Measurements from ENCODE around the gene JUP.

The JUP gene

DNA sequence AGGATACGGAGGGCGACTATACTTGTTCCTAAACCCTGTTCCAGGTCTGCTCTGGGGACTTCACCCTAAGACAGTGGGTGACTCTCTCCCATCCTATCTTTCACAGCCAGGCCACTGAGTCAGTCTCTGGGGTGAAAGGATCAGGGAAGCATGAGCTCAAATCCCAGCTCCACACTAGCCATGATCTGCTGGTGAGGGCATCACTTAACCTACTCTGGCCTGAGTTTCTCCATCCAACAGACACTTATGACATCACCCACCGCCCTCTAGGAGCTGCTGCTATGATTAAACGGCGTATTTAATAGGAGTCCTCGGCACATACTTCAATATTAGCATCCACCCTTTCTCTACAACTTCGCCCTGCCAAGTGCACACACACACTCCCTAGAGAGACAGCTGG is 64.3 kb downstream of the JUP start:
- no peak for DNase-seq
- H3K4me3 ChIP-seq: no peak overlapping the region
- TF ChIP-seq, protein P1, sequence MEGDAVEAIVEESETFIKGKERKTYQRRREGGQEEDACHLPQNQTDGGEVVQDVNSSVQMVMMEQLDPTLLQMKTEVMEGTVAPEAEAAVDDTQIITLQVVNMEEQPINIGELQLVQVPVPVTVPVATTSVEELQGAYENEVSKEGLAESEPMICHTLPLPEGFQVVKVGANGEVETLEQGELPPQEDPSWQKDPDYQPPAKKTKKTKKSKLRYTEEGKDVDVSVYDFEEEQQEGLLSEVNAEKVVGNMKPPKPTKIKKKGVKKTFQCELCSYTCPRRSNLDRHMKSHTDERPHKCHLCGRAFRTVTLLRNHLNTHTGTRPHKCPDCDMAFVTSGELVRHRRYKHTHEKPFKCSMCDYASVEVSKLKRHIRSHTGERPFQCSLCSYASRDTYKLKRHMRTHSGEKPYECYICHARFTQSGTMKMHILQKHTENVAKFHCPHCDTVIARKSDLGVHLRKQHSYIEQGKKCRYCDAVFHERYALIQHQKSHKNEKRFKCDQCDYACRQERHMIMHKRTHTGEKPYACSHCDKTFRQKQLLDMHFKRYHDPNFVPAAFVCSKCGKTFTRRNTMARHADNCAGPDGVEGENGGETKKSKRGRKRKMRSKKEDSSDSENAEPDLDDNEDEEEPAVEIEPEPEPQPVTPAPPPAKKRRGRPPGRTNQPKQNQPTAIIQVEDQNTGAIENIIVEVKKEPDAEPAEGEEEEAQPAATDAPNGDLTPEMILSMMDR (IDR thresholded peaks at IDR 0.05): no peak
- H3K9me3 ChIP-seq: peaks cover 0 to 4% (median 0%) of the 10 kb centered on the region in 3 donors
- peaks cover 0 to 39% of the 10 kb centered on the region in 2 donors for H3K27me3 ChIP-seq
- intact Hi-C loops (cut with DNase I; ENCODE audit: low total_unique reads): no loop called here
- no peak overlapping the region for H3K27ac ChIP-seq
- H3K4me1 ChIP-seq: no peaks in the 10 kb centered on the region
- H3K36me3 ChIP-seq: no peaks in the 10 kb centered on the region

DNA sequence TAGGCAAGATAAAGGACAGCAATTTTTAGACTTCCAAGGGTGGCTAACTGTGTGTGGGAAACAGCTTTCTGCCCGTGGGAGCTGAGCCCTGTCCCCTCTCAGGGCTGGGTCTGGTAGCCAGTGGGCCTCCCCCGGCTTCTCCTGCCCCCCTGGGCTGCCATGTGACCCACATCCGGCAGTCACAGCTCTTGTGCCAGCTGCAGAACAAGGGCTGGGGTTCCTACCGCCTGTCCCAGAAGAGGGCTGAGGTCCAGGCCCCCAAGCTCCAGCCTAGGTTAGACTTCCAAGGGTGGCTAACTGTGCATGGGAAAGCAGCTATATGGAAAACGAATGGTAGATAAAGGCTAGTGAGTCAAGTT is 68.2 kb downstream of the JUP start:
- intact Hi-C loops (cut with DNase I; ENCODE audit: low total_unique reads): no loop called here
- peaks cover 0 to 4% (median 0%) of the 10 kb centered on the region in 3 donors for H3K9me3 ChIP-seq
- no peaks in the 10 kb centered on the region for H3K4me1 ChIP-seq
- H3K27ac ChIP-seq: no peak overlapping the region
- TF ChIP-seq, protein P1 (IDR thresholded peaks at IDR 0.05): no peak
- DNase-seq: no peak
- H3K4me3 ChIP-seq: no peak overlapping the region
- peaks cover 0 to 22% of the 10 kb centered on the region in 2 donors for H3K27me3 ChIP-seq
- H3K36me3 ChIP-seq: no peaks in the 10 kb centered on the region

- no peak overlapping the region for H3K27ac ChIP-seq
- no peak for DNase-seq
Measured at GRCh38 chr17:41717408-41718286, 68.9 kb downstream of the JUP start.

DNA sequence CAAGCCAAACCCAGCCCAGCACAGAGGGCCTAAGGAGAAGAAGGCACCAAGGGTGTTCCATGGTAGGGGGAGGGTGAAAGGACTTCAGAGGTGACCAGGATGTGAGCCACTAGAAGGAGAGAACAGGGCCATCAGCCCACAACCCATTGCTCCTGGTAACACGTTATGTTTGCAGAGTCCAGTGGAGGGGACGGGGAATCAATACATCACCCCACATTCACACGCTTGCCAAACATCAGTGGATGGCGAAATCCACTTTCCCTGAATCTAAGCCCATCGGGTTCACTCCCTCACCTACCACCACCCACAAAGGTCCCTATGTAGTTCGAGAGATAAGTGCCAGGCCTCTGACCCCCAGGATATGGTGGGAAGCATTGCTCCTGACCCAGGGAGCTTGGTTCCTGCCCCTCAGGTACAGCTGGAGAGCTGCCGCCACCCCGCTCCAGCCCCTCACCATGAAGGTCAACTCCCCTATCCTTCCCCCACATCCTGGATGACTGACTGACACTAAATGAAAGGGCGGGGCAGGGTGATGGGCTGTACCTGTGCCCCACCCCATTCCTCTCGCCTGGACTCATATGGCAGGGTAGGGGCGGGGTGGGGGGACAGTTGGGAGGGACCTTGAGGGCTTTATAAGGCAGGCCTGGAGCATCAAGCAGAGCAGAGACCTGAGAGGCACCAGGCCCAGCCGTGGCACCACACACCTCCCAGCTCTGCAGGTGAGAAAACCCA is 74.7 kb downstream of the JUP start, which contains the start of gene GAST:
GAST (plus strand) TSS at position 663 of the 732 bp plus-strand sequence. CDS start 3,106 bp downstream, outside the sequence.
- Histone ChIP-seq H3K27me3 (peaks cover 0 to 24% of the 10 kb centered on the region in 2 donors), H3K4me1 (no peaks in the 10 kb centered on the region), H3K4me3 (no peak within 1 kb of the TSS), H3K9me3 (no peaks in the 10 kb centered on the region), H3K27ac (no peak within 1 kb of the TSS), H3K36me3 (no peaks in the 10 kb centered on the region)
- TF ChIP-seq, protein P1 (IDR thresholded peaks at IDR 0.05): no peak
- no peak for DNase-seq
- intact Hi-C loops (cut with DNase I; ENCODE audit: low total_unique reads): no loop called here

More at GRCh38 chr17:41717408-41718286, 68.9 kb downstream of the JUP start:
- Histone ChIP-seq H3K4me3 (no peak overlapping the region), H3K27me3 (peaks cover 0 to 16% of the 10 kb centered on the region in 2 donors), H3K9me3 (peaks cover 0 to 4% (median 0%) of the 10 kb centered on the region in 3 donors), H3K36me3 (no peaks in the 10 kb centered on the region), H3K4me1 (no peaks in the 10 kb centered on the region)
- intact Hi-C loops (cut with DNase I; ENCODE audit: low total_unique reads): no loop called here
- TF ChIP-seq, protein P1 (IDR thresholded peaks at IDR 0.05): no peak

DNA sequence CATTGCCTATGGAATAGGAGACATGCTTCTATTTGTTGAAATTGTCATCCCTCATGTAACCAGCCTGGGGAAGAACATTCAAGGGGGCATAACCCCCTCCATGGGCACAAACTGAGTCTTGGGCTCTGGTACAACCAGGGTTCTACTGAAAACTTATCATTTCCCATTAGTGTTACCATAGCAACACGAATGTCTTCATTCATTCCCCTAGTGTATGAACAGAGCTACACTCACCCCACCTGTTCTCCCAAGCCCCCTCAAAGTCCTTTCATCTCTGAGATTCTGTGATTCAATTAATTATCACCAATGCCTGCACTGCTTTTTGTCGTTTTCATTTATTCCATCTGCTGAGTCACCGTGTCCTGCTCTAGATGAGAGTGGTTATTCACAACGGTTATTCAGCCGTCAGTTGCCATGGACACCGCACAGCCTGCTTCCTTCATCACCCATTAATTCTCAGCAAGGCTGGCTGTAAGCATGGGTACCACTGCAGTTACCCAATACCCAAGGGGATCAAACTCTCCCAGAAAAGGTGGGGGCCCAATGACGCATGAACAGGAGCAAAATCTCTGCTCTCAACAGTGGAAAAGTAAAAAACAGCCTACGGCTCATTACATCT is 75.9 kb downstream of the JUP start:
- Histone ChIP-seq H3K4me1 (no peaks in the 10 kb centered on the region), H3K27me3 (peaks cover 0 to 22% of the 10 kb centered on the region in 2 donors), H3K27ac (no peak overlapping the region), H3K4me3 (no peak overlapping the region), H3K36me3 (no peaks in the 10 kb centered on the region), H3K9me3 (no peaks in the 10 kb centered on the region)
- TF ChIP-seq, protein P1 (IDR thresholded peaks at IDR 0.05): no peak
- no peak for DNase-seq
- intact Hi-C loops (cut with DNase I; ENCODE audit: low total_unique reads): no loop called here

Measured in tibial artery (tissue), 4 donors.